ENCODE measurements around the gene METTL16.

Gene METTL16

DNA sequence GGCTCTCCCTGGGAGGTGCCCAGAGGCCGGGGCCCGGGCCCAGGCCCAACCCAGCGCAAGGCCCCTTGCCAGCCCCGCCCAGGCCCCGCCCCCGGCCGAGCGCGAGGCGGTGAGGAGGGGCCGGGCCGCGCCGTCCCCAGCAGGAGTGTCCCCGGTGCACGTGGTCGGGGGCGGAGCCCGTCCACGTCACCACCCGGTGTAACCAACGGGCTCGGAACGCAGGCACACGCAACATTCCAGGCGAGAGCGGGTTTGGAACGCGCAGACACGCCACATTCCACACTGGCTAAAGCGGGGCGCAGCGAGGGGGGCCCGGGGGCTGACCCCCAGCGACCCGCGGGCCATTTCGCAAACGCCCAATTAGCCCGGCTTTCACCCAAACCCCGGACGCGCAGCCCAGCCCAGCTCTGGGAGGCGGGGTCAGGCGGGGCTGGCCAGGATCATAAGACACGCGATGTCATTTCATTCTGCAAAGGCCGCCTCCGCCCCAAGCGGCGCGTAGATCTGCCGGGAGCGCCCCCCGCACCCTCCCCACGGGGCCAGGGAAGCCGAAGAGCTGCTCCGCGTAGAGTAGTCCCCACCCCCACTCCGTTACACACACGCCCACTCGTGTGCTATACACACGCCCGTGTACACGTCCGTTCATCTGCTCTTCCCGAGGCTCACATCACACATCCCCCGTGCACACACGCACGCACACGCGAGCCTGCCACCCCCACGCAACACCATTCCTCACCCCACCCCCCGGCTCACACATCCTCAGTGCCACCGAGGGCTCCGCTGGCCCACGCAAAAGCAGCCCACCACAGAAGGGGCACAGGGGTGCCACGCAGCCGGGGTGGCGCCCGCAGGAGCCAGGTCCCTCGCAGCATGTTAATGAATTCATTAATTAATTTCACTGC, 111.9 kb downstream of the METTL16 start:
- DNase-seq, result peak; percentile 95
- Mint-ChIP-seq H3K27ac (peak overlapping the region; percentile 99), H3K27me3 (ENCODE audit: low read depth, poor library complexity) (no peaks in the 10 kb centered on the region), H3K4me3 (peak overlapping the region; percentile 92), H3K36me3 (ENCODE audit: low read depth) (peaks cover under 1% of the 10 kb centered on the region), H3K9me3 (no peaks in the 10 kb centered on the region), H3K4me1 (peaks cover 65% of the 10 kb centered on the region)
- TF ChIP-seq, protein P1, sequence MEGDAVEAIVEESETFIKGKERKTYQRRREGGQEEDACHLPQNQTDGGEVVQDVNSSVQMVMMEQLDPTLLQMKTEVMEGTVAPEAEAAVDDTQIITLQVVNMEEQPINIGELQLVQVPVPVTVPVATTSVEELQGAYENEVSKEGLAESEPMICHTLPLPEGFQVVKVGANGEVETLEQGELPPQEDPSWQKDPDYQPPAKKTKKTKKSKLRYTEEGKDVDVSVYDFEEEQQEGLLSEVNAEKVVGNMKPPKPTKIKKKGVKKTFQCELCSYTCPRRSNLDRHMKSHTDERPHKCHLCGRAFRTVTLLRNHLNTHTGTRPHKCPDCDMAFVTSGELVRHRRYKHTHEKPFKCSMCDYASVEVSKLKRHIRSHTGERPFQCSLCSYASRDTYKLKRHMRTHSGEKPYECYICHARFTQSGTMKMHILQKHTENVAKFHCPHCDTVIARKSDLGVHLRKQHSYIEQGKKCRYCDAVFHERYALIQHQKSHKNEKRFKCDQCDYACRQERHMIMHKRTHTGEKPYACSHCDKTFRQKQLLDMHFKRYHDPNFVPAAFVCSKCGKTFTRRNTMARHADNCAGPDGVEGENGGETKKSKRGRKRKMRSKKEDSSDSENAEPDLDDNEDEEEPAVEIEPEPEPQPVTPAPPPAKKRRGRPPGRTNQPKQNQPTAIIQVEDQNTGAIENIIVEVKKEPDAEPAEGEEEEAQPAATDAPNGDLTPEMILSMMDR (IDR thresholded peaks at IDR 0.05), result no peak

DNA sequence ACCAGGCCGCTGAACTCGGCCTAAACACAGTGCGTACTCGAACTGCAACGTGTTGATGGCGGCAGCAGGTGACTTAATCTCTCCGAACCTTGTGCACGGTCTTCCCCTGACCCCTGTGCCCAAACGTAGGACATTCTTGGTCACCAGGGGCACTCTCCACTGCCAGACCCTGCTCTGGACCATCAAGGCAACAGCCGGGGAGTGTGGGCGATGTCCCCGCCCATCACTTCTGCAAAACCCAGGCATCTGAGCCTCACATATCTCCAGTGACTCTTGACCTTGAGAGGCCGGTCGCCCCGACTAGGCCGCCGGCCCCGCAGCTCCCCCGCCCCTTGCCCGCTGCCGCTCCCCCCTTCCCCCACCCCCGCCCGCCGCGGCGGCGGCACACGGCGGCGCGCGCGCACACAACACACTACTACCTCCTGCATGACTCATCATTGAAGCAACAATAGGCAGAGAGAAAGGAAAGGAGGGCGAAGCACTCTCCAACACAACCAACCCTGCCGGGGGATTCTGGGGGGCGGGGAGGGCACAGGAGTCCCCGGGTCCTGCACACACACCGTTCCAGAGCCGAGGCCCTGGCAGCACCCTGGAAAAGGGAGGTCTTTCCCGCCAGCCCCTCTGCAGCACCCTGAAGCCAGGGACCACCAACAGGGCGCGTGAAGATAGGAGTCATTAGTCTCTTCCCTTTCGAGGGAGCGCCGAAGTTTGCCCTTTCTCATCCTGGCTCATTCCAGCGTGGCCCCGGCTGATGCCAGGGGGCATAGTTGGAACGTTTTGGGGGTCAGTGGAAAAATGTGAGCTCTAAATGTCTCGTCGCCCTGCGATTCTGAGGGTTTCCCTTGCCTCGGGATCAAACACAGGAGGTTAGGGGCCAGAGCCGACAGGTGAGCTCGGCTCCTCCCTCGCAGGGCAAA, 112.8 kb downstream of the METTL16 start:
- peaks cover 67% of the 10 kb centered on the region for H3K4me1 Mint-ChIP-seq

DNA sequence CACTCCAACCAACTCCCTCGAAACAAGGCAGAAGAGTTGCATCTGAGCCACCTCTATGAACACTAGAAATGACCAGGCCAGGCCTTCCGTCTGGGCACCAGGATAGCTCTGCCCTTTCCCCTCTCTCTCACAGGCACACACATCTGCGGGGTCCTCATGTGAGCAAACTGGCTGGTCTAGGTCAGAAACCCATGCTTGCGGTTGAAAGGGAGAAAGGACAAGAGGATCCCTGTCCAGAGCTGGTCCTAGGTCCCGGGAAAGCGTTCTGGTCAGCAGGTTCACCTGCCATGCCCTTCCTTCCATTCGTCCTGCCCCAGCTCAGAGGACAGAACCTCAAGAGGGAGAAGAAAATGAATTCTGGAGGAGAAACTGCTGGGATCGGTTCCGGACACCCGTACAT, 113.5 kb downstream of the METTL16 start:
- peak overlapping the region; percentile 95 for H3K27ac Mint-ChIP-seq
- TF ChIP-seq, protein P1 (IDR thresholded peaks at IDR 0.05), result no peak
- no peaks in the 10 kb centered on the region for H3K36me3 Mint-ChIP-seq (ENCODE audit: low read depth)
- DNase-seq, result no peak
- peaks cover 65% of the 10 kb centered on the region for H3K4me1 Mint-ChIP-seq
- H3K27me3 Mint-ChIP-seq (ENCODE audit: low read depth, poor library complexity), result no peaks in the 10 kb centered on the region
- H3K4me3 Mint-ChIP-seq, result peak overlapping the region; percentile 92
- no peaks in the 10 kb centered on the region for H3K9me3 Mint-ChIP-seq

More for the DNA sequence above, 112.8 kb downstream of the METTL16 start:
- Mint-ChIP-seq H3K9me3 (no peaks in the 10 kb centered on the region), H3K27ac (peak overlapping the region; percentile 97), H3K4me3 (peak overlapping the region; percentile 92), H3K27me3 (ENCODE audit: low read depth, poor library complexity) (no peaks in the 10 kb centered on the region), H3K36me3 (ENCODE audit: low read depth) (no peaks in the 10 kb centered on the region)
- DNase-seq, result no peak
- TF ChIP-seq, protein P1 (IDR thresholded peaks at IDR 0.05), result no peak

DNA sequence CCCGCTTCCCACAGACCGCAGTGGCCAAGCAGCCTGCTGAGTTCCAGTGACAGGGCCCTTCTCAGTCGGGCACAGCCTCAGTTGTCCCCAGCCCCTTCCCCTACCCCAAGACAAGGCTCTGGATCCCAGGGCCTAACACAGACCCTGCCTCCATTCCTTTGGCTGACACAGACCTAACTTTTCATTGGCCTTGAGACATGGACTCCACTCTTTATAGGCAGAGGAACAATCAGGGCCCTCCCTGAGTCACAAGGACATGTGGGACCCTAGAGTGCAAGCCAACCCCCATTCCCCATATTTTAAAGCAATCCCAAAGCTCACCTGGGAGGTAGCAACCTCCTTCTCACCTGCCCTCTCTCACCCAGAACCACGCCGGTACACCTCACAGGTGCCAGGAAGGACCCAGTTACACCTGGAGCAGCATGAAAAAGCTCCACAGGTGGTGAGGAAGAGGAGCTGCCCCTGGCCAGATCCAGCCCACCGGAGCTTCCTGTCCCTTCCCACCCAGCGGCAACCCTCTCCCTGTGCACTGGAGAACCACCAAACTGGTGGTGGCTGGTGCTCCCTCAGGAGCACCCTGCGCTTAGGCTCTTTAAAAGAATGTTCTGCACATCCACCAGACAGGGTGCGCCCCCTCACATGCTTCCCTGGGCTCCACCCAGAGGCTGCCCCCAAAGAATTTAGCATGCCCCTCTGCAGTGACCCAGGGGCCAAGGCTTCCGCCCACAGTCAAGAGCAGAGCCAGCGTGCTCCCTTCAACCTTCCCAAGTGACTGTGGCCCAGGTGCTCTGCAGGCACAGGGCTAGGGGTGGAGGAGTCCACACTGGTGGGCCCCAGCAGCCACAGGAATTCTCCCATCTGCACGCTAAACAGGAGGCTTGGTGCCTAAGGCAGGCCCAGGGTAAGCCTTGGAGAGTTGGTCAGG, 114.2 kb downstream of the METTL16 start:
- no peaks in the 10 kb centered on the region for H3K36me3 Mint-ChIP-seq (ENCODE audit: low read depth)
- H3K4me3 Mint-ChIP-seq, result peak overlapping the region; percentile 92
- no peak for DNase-seq
- TF ChIP-seq, protein P1 (IDR thresholded peaks at IDR 0.05), result no peak
- H3K4me1 Mint-ChIP-seq, result peaks cover 60% of the 10 kb centered on the region
- peak overlapping the region; percentile 95 for H3K27ac Mint-ChIP-seq
- H3K9me3 Mint-ChIP-seq, result no peaks in the 10 kb centered on the region
- no peaks in the 10 kb centered on the region for H3K27me3 Mint-ChIP-seq (ENCODE audit: low read depth, poor library complexity)

DNA sequence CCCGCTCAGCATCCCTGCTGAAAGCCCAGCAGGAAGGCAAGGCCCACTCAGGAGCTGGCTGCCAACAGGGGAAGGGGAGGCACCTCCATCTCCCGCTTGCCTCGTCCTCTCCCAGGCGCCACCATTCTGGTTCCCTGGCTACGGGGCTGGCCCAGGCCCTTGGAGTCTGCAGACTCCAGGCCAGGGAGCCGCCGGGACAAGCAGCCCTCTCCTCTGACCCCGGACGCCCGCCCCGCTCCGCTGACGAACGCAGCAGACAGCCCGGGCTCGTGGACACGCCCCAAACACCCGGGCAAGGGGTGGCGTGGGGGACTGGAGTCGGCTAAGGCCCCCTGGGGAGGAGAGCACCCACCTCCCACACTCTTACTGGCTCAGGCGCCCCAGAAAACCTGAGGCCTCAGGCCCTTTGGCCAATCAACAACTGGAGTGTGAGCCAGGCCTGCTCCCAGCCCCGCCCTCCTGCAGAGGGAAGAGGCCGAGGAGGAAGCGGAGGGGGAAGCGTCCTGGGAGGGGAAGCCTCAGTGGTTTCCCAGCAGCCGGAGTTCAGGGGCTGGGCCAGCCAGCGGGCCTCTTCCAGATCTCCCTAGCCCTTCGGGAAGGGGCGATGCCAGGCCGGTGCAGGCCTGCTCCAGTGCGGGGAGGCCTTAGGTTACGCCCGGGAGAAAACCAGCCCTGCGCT, 115.0 kb downstream of the METTL16 start:
- H3K27me3 Mint-ChIP-seq (ENCODE audit: low read depth, poor library complexity), result peaks cover 2% of the 10 kb centered on the region
- no peaks in the 10 kb centered on the region for H3K9me3 Mint-ChIP-seq
- H3K4me1 Mint-ChIP-seq, result peaks cover 64% of the 10 kb centered on the region
- H3K27ac Mint-ChIP-seq, result peak overlapping the region; percentile 95
- peak overlapping the region; percentile 74 for H3K4me3 Mint-ChIP-seq
- peak; percentile 92 for DNase-seq
- TF ChIP-seq, protein P1 (IDR thresholded peaks at IDR 0.05), result no peak
- no peaks in the 10 kb centered on the region for H3K36me3 Mint-ChIP-seq (ENCODE audit: low read depth)

All from nephron progenitor cell (in vitro differentiated cells).